Lung (tissue), 12 donors: ENCODE measurements around the gene ATP11B. TPM values are rescaled to one million over a fixed set of nuclear protein-coding genes. Genes with fewer than 3 reads are reported as not detected.

Source experiments
- ATAC-seq: fragments of 200-7000 bp; cut with Tn5 transposase; one replicate; pipeline ENCODE4 v1.9.1; 2020; ENCODE audit warnings: moderate number of reproducible peaks; ENCODE audit not compliant: insufficient read depth, low FRiP score
- DNase-seq, 3 donors: peaks; one replicate each; pipeline ENCODE4 v3.0.0-alpha.2; 2013 to 2017
- H3K27ac ChIP-seq, 2 donors: one replicate each; pipeline ENCODE4 v1.5.1; 2013; ENCODE audit warnings: mild to moderate bottlenecking in 2 of 2, moderate library complexity in 2 of 2, control low read depth in 1 of 2, inconsistent platforms in 1 of 2, low read depth in 1 of 2, low read length in 1 of 2
- H3K27me3 ChIP-seq, 3 donors: one replicate each; pipeline ENCODE4 v1.5.1; 2013; ENCODE audit warnings: low read length in 2 of 3; ENCODE audit not compliant: control insufficient read depth in 3 of 3, insufficient read depth in 3 of 3
- H3K36me3 ChIP-seq, 4 donors: one replicate each; pipeline ENCODE4 v1.5.1; 2013; ENCODE audit warnings: low read length in 4 of 4, mild to moderate bottlenecking in 1 of 4, moderate library complexity in 1 of 4; ENCODE audit not compliant: control insufficient read depth in 4 of 4, insufficient read depth in 4 of 4
- H3K4me1 ChIP-seq, 5 donors: one replicate each; pipeline ENCODE4 v1.5.1; 2013; ENCODE audit warnings: low read length in 5 of 5, mild to moderate bottlenecking in 2 of 5, moderate library complexity in 1 of 5; ENCODE audit not compliant: control insufficient read depth in 5 of 5, insufficient read depth in 5 of 5
- H3K4me3 ChIP-seq: one replicate; pipeline ENCODE4 v1.5.1; 2013; ENCODE audit warnings: mild to moderate bottlenecking, control low read depth, moderate library complexity
- H3K9ac ChIP-seq, 2 donors: one replicate each; pipeline ENCODE4 v1.5.1; 2013; ENCODE audit warnings: low read length in 2 of 2, control low read depth in 1 of 2; ENCODE audit not compliant: insufficient read depth in 1 of 2
- H3K9me3 ChIP-seq, 4 donors: one replicate each; pipeline ENCODE4 v1.5.1; 2013; ENCODE audit warnings: low read length in 3 of 4, mild to moderate bottlenecking in 1 of 4, moderate library complexity in 1 of 4; ENCODE audit not compliant: control insufficient read depth in 4 of 4, insufficient read depth in 3 of 4
- CTCF ChIP-seq: IDR thresholded peaks from 2 replicates; pipeline ENCODE4 v1.5.1; 2012; ENCODE audit warnings: mild to moderate bottlenecking; ENCODE audit errors: control extremely low read depth, extremely low read depth
- WGBS, 2 donors: extraction: QIAGEN DNeasy Blood & Tissue Kit; methylation state at CpG; one replicate each; pipeline ENCODE4 v1.1.7; 2013; 5-methylcytosine and 5-hydroxymethylcytosine counted together
- polyA plus RNA-seq, 2 donors: library from polyadenylated mRNA; stranded (reverse); fragments of 200-250 nt; gene quantifications; one replicate each; pipeline ENCODE4 v1.2.1, GENCODE V29; 2013
- total RNA-seq, 2 donors: library from RNA; depleted of rRNA in 1 of 2; stranded (reverse); fragments of >200 nt in 1 of 2; gene quantifications; one replicate each; pipeline ENCODE4 v1.2.1, GENCODE V29; 2014 to 2021
- donor health status: control.
- donor health status: control.
- donor health status: Bipolar disorder and iron deficiency.
- donor health status: healthy.
- donor health status: DM: yes; HTN: yes; CAD: no.

Gene ATP11B
- total and polyA plus RNA-seq, 4 donors: 8.3 to 111 (median 39.7) TPM

GRCh38 chr3:182902236-182902635 is 108.9 kb downstream of the ATP11B start:
- DNase-seq: no peak

GRCh38 chr3:182904164-182904563 is 110.9 kb downstream of the ATP11B start:
- no peak for ATAC-seq
- peaks cover 9 to 19% (median 13%) of the 10 kb centered on the region in 4 donors for H3K36me3 ChIP-seq
- no peak overlapping the region for H3K27ac ChIP-seq
- H3K27me3 ChIP-seq: no peaks in the 10 kb centered on the region
- H3K4me1 ChIP-seq: no peaks in the 10 kb centered on the region
- H3K4me3 ChIP-seq: no peak overlapping the region
- H3K9me3 ChIP-seq: no peaks in the 10 kb centered on the region
- WGBS, 2 donors: 90 to 94% methylated on average over 3 of the region's 3 CpGs
- no peak overlapping the region for H3K9ac ChIP-seq
- DNase-seq: no peak
- TF ChIP-seq CTCF: no peak

More at GRCh38 chr3:182902236-182902635, 108.9 kb downstream of the ATP11B start:
- H3K36me3 ChIP-seq: peaks cover 7 to 20% (median 14%) of the 10 kb centered on the region in 4 donors
- TF ChIP-seq CTCF: no peak
- H3K27me3 ChIP-seq: no peaks in the 10 kb centered on the region
- no peaks in the 10 kb centered on the region for H3K4me1 ChIP-seq
- no peak overlapping the region for H3K27ac ChIP-seq
- ATAC-seq: no peak
- no peak overlapping the region for H3K4me3 ChIP-seq
- no peak overlapping the region for H3K9ac ChIP-seq
- 83 to 89% methylated on average over 5 of the region's 5 CpGs for WGBS, 2 donors
- no peaks in the 10 kb centered on the region for H3K9me3 ChIP-seq

GRCh38 chr3:182905623-182906022 is 112.3 kb downstream of the ATP11B start:
- Histone ChIP-seq H3K27me3 (no peaks in the 10 kb centered on the region), H3K9ac (no peak overlapping the region), H3K36me3 (peaks cover 10 to 23% (median 14%) of the 10 kb centered on the region in 4 donors), H3K4me3 (no peak overlapping the region), H3K27ac (no peak overlapping the region), H3K4me1 (no peaks in the 10 kb centered on the region), H3K9me3 (no peaks in the 10 kb centered on the region)
- DNase-seq: no peak
- ATAC-seq: no peak
- TF ChIP-seq CTCF: no peak
- 97 to 99% methylated on average over 4 of the region's 4 CpGs for WGBS, 2 donors

GRCh38 chr3:182906036-182906435 is 112.7 kb downstream of the ATP11B start:
- 47 to 99% methylated on average over 1 of the region's 1 CpG for WGBS, 2 donors
- DNase-seq (no peak), ATAC-seq (no peak)
- H3K27me3 ChIP-seq: no peaks in the 10 kb centered on the region
- H3K4me3 ChIP-seq: no peak overlapping the region
- TF ChIP-seq CTCF: no peak
- no peaks in the 10 kb centered on the region for H3K9me3 ChIP-seq
- H3K9ac ChIP-seq: no peak overlapping the region
- no peaks in the 10 kb centered on the region for H3K4me1 ChIP-seq
- H3K27ac ChIP-seq: no peak overlapping the region
- H3K36me3 ChIP-seq: peaks cover 10 to 23% (median 15%) of the 10 kb centered on the region in 4 donors
